Cardiac muscle cell (in vitro differentiated cells and primary cell): ENCODE data around the gene METTL26. TPM values are rescaled to one million over a fixed set of nuclear protein-coding genes. Genes with fewer than 3 reads are reported as not detected.
A peak's percentile ranks its signal among the peaks of the same experiment; 100 is the strongest.

ENCODE experiments used
- DNase-seq, 2 donors: peaks; one replicate each; pipeline versions ENCODE4 v3.0.0 to v3.0.0-alpha.2; 2010 to 2017; ENCODE audit warnings: low read depth in 1 of 2, low spot score in 1 of 2
- H3K27ac ChIP-seq: fragments of 200-600 bp; sonication (generic); 2 replicates; pipeline ENCODE4 v1.5.1; 2016
- H3K27me3 ChIP-seq: fragments of 200-600 bp; sonication (generic); 2 replicates; pipeline ENCODE4 v1.6.0; 2016; ENCODE audit warnings: control low read depth
- H3K36me3 ChIP-seq: fragments of 200-600 bp; sonication (generic); 2 replicates; pipeline ENCODE4 v1.5.1; 2016; ENCODE audit warnings: control low read depth
- H3K4me1 ChIP-seq: fragments of 200-600 bp; sonication (generic); 2 replicates; pipeline ENCODE4 v1.8.1; 2017; ENCODE audit warnings: low read depth, mild to moderate bottlenecking, mixed run types
- H3K4me3 ChIP-seq: fragments of 200-600 bp; sonication (generic); 2 replicates; pipeline ENCODE4 v1.5.1; 2016; ENCODE audit warnings: mild to moderate bottlenecking
- H3K9me3 ChIP-seq: fragments of 200-600 bp; sonication (generic); 2 replicates; pipeline ENCODE4 v1.5.1; 2017; ENCODE audit warnings: low read depth, mild to moderate bottlenecking, control low read depth
- polyA plus RNA-seq: library from polyadenylated mRNA; unstranded; fragments of >200 nt; fragmentation: Nextera tagmentation; extraction: Ambion mirVana; gene quantifications from 2 replicates; pipeline ENCODE4 v1.2.1, GENCODE V29; 2016
- total RNA-seq: library from RNA; depleted of rRNA; stranded (reverse); fragments of >200 nt; gene quantifications from 2 replicates; pipeline ENCODE4 v1.2.3, GENCODE V29; 2016
- TF ChIP-seq, protein P1 (sequence below): IDR thresholded peaks from 2 replicates; pipeline ENCODE4 v1.5.1; 2012; ENCODE audit warnings: low read depth, mild to moderate bottlenecking, low read length

The METTL26 gene
- total and polyA plus RNA-seq, 2 experiments from 2014 or later, result 153 to 196 TPM

DNA sequence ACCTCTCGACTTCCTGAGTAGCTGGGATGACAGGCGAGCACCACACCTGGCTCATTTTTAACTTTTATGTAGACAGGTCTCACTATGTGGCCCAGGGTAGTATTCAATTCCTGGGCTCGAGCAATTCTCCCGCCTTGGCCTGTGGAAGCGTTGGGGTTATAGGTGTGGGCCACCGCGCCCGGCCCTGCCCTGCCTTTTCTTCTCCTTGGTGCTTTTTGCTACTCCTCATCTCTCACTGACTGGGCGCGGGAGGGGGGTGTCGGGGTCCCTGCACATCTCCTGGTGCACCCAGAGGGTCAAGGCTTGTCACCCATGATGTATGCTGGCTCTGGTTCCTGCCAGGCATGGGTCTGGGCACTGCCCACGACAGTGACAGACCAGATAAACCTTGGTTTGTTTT lies 8.5 kb upstream of the METTL26 start:
- H3K36me3 ChIP-seq, result no peaks in the 10 kb centered on the region
- H3K4me3 ChIP-seq, result no peak overlapping the region
- H3K27ac ChIP-seq, result no peak overlapping the region
- H3K4me1 ChIP-seq, result peaks cover 12% of the 10 kb centered on the region
- no peaks in the 10 kb centered on the region for H3K9me3 ChIP-seq
- TF ChIP-seq, protein P1, sequence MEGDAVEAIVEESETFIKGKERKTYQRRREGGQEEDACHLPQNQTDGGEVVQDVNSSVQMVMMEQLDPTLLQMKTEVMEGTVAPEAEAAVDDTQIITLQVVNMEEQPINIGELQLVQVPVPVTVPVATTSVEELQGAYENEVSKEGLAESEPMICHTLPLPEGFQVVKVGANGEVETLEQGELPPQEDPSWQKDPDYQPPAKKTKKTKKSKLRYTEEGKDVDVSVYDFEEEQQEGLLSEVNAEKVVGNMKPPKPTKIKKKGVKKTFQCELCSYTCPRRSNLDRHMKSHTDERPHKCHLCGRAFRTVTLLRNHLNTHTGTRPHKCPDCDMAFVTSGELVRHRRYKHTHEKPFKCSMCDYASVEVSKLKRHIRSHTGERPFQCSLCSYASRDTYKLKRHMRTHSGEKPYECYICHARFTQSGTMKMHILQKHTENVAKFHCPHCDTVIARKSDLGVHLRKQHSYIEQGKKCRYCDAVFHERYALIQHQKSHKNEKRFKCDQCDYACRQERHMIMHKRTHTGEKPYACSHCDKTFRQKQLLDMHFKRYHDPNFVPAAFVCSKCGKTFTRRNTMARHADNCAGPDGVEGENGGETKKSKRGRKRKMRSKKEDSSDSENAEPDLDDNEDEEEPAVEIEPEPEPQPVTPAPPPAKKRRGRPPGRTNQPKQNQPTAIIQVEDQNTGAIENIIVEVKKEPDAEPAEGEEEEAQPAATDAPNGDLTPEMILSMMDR, result no peak
- no peaks in the 10 kb centered on the region for H3K27me3 ChIP-seq
- DNase-seq, result no peak

DNA sequence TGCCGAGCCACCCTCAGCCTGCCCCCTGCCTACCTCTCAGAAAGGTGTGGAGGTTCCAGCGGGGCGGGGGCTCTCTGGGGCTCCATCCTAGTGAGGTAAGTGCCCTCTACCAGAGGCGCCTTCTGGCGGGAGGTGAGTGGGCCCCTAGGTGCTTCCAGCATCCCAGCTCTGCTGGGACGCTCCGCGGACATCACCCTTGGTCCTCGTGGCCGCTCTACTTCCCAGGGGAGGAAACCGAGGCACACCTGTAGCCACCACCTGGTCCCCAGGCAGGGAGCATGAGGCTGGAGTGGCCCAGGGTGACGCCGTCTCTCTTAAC lies 6.9 kb upstream of the METTL26 start:
- Histone ChIP-seq H3K9me3 (no peaks in the 10 kb centered on the region), H3K27me3 (no peaks in the 10 kb centered on the region), H3K4me3 (peak overlapping the region; percentile 80), H3K27ac (peak overlapping the region; percentile 83), H3K36me3 (no peaks in the 10 kb centered on the region), H3K4me1 (peaks cover 16% of the 10 kb centered on the region)
- DNase-seq, result no peak
- TF ChIP-seq, protein P1, result no peak

DNA sequence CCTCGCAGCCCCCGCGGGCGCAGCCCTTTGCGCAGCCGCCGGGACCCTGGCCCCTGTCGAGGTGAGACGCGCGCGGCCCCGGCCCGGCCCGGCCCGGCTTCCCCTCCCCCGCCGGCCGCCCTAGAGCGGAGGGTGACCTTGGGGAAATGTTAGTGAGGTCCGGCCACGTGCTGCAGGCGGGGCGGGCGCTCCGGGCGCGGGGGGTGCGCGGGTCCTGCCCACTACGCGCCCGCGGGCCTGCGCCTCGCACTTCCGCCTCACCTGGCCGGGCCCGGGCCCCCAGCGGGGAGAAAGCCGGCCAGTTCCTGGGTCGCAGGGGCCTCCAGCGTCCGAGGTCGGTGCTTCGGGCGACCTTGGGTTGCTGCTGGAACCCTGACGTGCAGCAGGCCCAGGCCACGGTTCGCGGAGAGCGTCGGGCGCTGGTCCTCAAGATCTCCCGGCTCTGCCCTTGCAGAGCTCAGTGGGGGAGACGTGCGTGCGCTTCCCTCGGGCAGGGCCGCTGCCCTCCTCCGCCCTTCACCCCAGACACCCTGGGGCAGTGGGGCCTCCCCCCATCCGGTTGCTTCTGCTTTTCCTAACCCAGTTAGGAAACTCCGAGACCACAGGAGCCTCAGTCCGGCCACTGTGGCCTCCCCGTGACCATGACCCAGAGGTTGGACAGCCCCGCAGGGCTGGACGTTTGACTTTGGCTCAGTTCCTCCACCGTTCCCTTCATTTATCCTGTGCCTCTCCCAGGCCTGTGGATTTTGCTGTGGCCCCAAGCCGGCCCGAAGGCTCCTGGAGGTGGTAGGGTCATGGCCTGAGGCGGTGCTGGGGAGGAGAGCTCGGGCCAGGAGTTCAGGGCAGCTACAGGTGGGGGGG lies 6.3 kb upstream of the METTL26 start:
- no peaks in the 10 kb centered on the region for H3K9me3 ChIP-seq
- H3K4me1 ChIP-seq, result peaks cover 21% of the 10 kb centered on the region
- TF ChIP-seq, protein P1, result no peak
- H3K36me3 ChIP-seq, result no peaks in the 10 kb centered on the region
- H3K4me3 ChIP-seq, result peak overlapping the region; percentile 80
- H3K27me3 ChIP-seq, result no peaks in the 10 kb centered on the region
- H3K27ac ChIP-seq, result peak overlapping the region; percentile 83
- DNase-seq, result peak; percentile 36 to 71

DNA sequence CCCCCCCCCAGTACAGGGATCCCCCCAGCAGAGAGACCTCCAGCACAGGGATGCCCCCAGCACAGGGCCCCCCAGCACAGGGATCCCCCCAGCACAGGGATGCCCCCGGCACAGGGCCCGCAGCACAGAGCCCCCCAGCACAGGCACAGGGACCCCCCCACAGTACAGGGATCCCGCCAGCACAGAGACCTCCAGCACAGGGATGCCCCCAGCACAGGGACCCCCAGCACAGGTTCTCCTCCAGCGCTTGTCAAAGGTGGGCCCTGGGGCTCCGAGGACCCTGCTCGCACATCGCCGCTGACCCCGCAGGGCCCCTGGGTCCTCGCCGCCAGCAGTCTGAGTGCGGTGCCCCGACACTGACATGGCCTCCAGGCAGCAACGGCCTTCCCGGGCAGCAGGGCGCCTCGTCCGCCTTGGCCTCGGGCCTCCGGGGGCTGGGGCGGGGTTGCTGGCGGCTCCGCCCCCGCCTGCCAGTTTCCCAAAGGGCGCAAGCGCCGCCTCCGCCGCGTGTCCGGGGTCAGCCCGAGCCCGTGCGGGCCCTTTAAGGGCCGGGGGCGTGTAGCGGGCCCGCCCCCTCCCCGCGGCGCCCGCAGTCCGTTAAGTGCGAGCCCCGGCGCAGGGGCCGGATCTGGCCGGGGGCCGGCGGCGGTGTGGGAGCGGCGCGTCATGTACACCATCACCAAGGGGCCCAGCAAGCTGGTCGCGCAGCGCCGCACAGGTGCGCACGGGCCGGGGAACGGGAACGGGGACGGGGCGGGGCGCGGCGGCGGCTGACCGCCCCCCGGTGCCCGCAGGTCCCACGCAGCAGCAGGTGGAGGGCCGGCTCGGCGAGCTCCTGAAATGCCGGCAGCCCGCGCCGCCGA lies 5.5 kb upstream of the METTL26 start, which contains the start of gene MCRIP2:
TSS of gene MCRIP2 (plus strand) at position 503 of the 863 bp plus-strand sequence. CDS start at position 667, 164 bp downstream.
- Histone ChIP-seq H3K36me3 (no peaks in the 10 kb centered on the region), H3K27me3 (no peaks in the 10 kb centered on the region), H3K4me1 (peaks cover 23% of the 10 kb centered on the region), H3K4me3 (peak within 1 kb of the TSS; percentile 80), H3K9me3 (no peaks in the 10 kb centered on the region), H3K27ac (peak within 1 kb of the TSS; percentile 83)
- DNase-seq, result peak; percentile 84 to 96
- TF ChIP-seq, protein P1, result no peak

DNA sequence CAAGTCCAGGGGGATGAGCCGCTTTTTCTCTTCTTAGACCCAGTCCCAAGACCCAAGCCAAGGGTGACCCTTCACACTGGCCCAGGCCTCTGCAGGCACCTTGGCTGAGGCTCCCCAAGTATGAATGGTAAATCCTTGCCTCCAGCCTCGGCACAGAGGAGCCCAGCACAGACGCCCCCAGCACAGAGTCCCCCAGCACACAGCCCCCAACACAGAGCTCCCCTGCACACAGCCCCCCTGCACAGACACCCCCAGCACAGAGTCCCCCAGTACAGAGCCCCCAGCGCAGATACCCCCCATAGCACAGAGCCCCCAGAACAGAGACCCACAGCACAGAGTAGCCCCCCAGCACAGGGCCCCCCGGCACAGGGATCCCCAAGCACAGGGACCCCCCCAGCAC lies 4.5 kb upstream of the METTL26 start:
- TF ChIP-seq, protein P1, result no peak
- no peak for DNase-seq
- peaks cover 23% of the 10 kb centered on the region for H3K4me1 ChIP-seq
- no peaks in the 10 kb centered on the region for H3K9me3 ChIP-seq
- peak overlapping the region; percentile 80 for H3K4me3 ChIP-seq
- H3K27ac ChIP-seq, result no peak overlapping the region
- H3K27me3 ChIP-seq, result no peaks in the 10 kb centered on the region
- no peaks in the 10 kb centered on the region for H3K36me3 ChIP-seq
